WERI-Rb-1 (cell line): Measurements from ENCODE around the gene LIPE.

ENCODE experiments used
- DNase-seq: peaks from one replicate; pipeline ENCODE4 v3.0.0-alpha.2; 2020
- H3K27ac ChIP-seq: fragments of 250-450 bp; sonication (Bioruptor Pico); 2 replicates; pipeline ENCODE4 v1.5.1; 2020; ENCODE audit warnings: mild to moderate bottlenecking, moderate library complexity
- H3K27me3 ChIP-seq: fragments of 250-450 bp; sonication (Bioruptor Pico); 2 replicates; pipeline ENCODE4 v1.5.1; 2021; ENCODE audit warnings: mild to moderate bottlenecking, low read depth, moderate library complexity; ENCODE audit not compliant: insufficient read depth, severe bottlenecking
- H3K36me3 ChIP-seq: fragments of 250-450 bp; sonication (Bioruptor Pico); 2 replicates; pipeline ENCODE4 v1.5.1; 2020; ENCODE audit warnings: mild to moderate bottlenecking, moderate library complexity
- H3K4me3 ChIP-seq: 2 replicates; pipeline ENCODE4 v1.5.1; 2011; ENCODE audit warnings: low read depth, mild to moderate bottlenecking, control low read depth, low read length
- H3K9me3 ChIP-seq: fragments of 250-450 bp; sonication (Bioruptor Pico); 2 replicates; pipeline ENCODE4 v1.5.1; 2021; ENCODE audit warnings: mild to moderate bottlenecking, moderate library complexity; ENCODE audit not compliant: severe bottlenecking
- CTCF ChIP-seq: IDR thresholded peaks from 2 replicates; pipeline ENCODE4 v1.5.1; 2011; ENCODE audit warnings: low read depth, mild to moderate bottlenecking, control low read depth, inconsistent platforms, low read length

Gene LIPE

DNA sequence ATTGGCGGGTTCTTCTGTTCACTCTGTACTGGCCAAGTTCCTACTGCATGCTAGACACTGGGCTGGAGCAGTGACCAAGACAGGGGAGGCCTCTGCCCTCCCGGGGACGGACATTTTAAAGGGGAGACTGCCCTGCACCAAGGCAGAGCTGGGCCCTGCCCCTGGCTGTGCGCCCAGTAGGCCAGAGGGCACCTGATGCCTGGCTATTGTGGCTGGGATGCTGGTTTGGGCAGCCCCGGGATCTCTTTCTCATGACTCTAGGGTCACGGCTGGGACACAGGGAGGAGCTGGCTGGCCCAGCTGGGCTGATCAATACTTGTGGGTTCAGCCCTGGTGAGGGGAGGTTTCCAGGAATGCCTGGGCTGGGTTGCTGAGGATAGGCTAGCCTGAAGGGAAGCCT, 17.7 kb downstream of the LIPE start:
- no peak for DNase-seq
- no peak for TF ChIP-seq CTCF
- Histone ChIP-seq H3K27ac (no peak overlapping the region), H3K9me3 (no peaks in the 10 kb centered on the region), H3K4me3 (no peak overlapping the region), H3K27me3 (no peaks in the 10 kb centered on the region), H3K36me3 (no peaks in the 10 kb centered on the region)

GRCh38 chr19:42407816-42408175, 19.4 kb downstream of the LIPE start:
- TF ChIP-seq CTCF = no peak
- Histone ChIP-seq H3K36me3 (no peaks in the 10 kb centered on the region), H3K4me3 (no peak overlapping the region)

GRCh38 chr19:42407085-42407815, 19.9 kb downstream of the LIPE start:
- H3K36me3 ChIP-seq = no peaks in the 10 kb centered on the region
- no peak overlapping the region for H3K27ac ChIP-seq
- no peaks in the 10 kb centered on the region for H3K27me3 ChIP-seq
- no peak for TF ChIP-seq CTCF
- H3K9me3 ChIP-seq = no peaks in the 10 kb centered on the region
- H3K4me3 ChIP-seq = no peak overlapping the region
- DNase-seq = no peak

More at GRCh38 chr19:42407816-42408175, 19.4 kb downstream of the LIPE start:
- no peak for DNase-seq
- no peaks in the 10 kb centered on the region for H3K27me3 ChIP-seq
- H3K27ac ChIP-seq = no peak overlapping the region
- H3K9me3 ChIP-seq = no peaks in the 10 kb centered on the region

GRCh38 chr19:42406111-42406510, 21.1 kb downstream of the LIPE start:
- Histone ChIP-seq H3K4me3 (no peak overlapping the region), H3K27me3 (no peaks in the 10 kb centered on the region), H3K9me3 (no peaks in the 10 kb centered on the region), H3K27ac (no peak overlapping the region), H3K36me3 (no peaks in the 10 kb centered on the region)
- no peak for DNase-seq
- TF ChIP-seq CTCF = no peak

- no peak for TF ChIP-seq CTCF
- Histone ChIP-seq H3K9me3 (no peaks in the 10 kb centered on the region), H3K4me3 (no peak overlapping the region), H3K27me3 (no peaks in the 10 kb centered on the region), H3K27ac (no peak overlapping the region), H3K36me3 (no peaks in the 10 kb centered on the region)
- no peak for DNase-seq
Measured at GRCh38 chr19:42403586-42403985, 23.6 kb downstream of the LIPE start.
